ENCODE data around the gene NDUFB5.
"Not testable (repeated sequence)": the region's sequence is repeated elsewhere in the genome, so short reads cannot be mapped to it uniquely, and the experiment has no call there.

Gene NDUFB5

DNA sequence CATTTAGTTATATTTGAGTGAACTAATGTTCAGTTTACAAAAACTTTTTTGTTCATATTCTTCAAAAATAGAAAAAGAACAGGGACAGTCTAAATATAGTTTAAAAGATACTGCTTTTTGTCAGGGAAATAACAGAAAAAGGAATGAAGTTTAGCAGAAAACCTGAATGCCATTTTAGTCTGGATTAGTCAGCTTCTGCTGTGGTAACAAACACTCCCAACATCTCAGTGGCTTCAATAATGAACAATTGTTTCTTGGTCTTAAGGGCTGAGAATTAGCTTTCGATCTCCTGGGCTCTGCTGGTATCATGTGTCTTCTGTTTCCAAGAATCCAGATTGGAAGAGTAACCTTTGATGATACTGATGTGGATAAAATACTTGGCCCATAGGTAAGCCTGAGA, 35.9 kb downstream of the NDUFB5 start:
- FAIRE-seq, result no peak

DNA sequence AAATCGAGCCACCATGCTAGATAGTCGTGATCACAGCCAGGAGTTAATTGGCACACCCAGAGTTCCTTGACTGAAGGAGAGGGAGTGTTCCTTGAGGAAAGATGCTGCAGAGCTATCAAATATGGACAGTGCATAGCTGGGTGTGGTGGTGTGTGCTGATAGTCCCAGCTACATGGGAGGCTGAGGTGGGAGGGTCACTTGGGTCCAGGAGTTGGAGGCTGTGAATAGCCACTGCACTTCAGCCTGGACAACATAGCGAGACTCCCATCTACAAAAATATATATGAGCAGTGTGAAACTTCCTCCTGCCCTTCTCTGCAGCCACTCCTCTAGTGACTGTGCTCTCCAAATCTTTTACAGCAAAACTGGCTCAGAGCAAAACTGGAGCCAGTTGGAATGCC, 38.3 kb downstream of the NDUFB5 start:
- FAIRE-seq, result no peak

DNA sequence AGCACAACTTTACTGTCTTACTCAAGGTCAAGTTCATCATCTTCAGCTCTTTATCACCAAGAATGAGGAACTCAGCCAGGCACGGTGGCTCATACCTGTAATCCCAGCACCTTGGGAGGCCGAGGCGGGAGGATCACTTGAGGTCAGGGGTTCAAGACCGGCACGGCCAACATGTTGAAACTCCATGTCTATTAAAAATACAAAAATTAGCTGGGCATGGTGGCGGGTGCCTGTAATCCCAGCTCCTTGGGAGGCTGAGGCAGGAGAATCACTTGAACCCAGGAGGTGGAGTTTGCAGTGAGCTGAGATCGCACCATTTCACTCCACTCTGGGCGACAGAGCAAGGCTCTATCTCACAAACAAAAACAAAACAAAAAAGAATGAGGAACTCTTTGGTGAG, 39.2 kb downstream of the NDUFB5 start:
- FAIRE-seq, result not testable (repeated sequence)

DNA sequence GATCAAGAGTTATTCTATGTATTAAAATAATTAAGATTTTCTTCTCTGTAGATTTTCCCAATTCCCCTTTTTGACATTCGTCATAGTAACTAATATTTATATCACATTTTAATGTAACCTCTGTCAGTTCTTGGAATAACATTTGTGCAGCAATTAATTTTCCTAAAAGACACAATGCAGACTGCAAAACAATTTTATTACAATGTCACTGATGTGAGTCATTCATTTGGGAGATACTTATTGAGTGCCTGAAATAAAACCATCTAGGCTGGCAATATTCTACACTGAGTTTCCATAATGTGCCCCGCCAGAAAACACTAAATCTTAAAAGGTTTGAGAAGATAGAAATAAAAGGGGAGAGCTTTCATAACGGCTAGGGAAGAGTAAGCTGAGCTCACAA, 41.6 kb downstream of the NDUFB5 start:
- FAIRE-seq, result no peak

DNA sequence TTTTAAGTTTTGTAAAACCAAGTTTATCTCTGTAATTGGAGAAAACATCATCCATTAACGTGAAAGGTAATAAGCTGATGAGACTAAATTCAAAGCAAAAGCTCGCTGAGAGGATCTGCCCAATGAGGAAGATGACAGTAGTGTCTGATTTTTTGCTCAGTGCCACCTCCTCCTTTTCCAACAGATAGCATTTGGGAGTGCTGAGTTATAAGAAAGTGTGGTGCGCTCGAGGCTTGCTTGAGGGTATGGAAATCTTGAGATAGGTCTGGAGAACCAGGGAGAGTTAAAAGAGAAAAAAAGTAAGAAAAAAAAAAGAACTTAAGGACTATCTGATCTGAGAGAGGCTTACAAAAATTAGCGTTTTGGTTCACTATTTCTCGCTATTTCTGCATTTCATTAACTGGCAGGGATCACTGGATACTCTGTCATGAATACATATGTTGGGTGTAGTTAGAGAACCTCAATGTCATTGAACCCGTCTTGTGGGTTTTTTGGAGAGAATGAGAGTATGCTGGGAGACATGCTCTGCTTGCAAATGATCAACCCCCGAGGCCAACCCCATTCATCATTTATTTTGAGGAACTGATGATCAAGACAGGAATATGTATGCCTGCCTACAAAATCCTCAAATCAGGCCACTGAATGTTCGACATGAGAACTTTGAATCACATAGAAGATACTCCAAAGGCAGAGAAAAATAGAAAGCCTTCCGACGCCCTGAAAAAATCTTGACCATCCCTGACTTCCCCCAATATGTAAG, 47.3 kb downstream of the NDUFB5 start:
- no peak for FAIRE-seq

DNA sequence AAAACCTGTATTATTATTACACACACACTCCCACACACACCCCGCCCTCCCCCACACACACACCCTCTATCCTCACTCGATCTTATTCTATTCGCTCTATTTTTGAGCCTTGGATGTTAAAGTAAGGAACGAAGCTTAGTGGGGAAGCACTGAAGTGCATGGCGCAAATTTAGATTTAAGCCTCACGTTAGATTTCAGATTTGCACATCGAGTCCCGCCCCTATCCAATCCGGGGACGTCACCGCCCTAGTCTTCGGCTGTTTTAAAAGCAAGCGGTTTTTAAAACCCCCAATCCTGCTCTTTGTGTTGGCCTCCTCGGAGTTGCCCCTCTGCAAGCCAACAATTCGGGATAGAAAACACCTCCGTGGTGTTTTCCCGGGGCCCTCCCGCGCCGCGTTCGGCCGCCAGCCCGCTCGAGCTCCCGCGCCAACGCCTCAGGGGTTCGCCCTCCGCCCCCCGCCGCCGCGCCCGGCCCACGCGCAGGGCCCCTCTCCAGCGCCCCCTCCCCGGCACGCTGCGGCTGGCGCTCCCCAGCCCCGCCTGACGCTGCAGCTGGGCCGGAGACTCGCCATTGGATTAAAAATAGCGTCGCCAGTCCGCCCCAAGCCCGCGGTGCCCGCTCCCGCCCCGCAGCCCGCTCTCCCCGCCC, 48.0 kb downstream of the NDUFB5 start, which contains the start of gene USP13:
Gene USP13 (plus strand): TSS at position 594 of the 649 bp plus-strand sequence. CDS start 186 bp downstream, outside the sequence.
- FAIRE-seq, result no peak

DNA sequence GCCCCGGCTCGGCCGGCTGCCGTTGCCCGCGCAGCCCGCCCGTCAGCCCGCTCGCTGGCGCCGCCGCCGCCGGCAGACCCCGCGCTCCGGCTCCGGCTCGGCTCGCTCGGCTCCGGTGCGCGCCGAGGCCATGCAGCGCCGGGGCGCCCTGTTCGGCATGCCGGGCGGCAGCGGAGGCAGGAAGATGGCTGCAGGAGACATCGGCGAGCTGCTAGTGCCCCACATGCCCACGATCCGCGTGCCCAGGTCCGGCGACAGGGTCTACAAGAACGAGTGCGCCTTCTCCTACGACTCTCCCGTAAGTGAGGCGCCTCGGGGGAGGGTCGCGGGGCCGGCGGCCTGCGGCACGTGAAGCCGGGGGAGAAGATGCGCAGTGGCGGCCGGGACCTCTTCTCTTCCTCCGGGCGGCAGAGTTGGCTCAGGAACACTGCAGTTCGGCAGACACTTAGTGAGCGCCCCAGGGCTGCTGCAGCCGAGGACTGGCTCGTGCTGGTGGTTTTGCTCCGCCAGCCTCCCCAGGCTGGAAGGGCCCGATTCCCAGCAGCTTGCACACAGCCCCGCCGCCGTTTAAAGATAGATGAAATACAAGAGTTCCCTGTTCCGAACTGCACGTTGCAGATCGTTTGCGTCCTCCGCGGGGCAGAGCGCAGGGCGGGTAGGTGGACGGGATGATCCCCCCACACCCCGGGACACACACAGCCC, 48.7 kb downstream of the NDUFB5 start:
- no peak for FAIRE-seq

DNA sequence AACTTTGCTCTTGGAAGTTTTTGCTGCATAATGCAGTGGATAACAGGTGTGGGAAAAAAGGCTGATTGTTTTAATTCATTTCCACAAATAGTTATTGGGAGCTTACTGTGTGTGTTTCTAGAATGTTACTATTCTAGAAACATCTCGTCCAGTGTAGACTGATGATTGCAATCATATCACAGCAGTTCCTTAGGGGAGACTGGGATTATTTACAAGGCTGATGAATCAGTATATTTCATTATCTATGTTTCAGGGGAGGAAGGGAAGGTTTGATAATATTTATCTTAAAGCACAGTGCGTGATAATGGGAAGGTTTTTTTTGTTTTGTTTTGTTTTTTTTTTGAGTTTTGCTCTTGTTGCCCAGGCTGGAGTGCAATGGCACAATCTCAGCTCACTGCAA, 50.6 kb downstream of the NDUFB5 start:
- no peak for FAIRE-seq

DNA sequence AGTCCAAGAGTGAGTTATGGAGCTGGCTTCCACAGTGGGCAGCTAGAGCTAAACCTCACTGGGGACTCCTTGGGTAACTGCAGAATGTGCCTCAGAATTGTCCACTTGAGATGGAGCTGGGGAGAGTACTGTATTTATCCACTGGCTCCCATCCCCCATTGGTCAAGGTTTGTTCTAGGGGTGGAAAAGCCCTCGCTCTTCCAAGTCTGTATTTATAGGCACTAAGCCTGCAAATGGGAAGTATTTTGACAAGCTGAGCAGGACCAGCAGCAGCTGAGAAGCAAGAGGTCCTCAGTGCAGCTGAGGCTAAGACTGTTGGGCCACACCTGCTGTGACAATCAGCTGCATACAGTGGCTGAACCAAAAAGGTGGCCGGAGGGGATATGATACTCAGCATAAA, 54.0 kb downstream of the NDUFB5 start:
- FAIRE-seq, result no peak

DNA sequence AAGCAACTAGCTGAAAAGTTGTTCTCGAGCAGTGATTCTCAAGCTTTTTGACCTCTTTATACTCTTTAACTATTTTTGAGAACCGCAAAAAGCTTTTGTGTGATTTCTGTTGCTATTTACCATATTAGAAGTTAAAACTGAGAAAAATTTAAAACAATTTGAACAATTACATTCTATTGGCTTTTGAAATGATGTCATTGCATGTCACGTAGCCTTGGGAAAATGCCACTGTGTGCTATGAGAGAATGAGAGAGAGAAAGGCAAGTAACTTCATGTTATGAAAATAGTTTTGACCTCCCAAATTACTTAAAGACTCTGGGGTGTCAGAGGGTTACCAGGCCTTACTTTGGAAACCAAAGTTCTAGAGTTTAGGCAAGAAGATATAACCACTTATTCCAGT, 56.3 kb downstream of the NDUFB5 start:
- FAIRE-seq, result no peak

DNA sequence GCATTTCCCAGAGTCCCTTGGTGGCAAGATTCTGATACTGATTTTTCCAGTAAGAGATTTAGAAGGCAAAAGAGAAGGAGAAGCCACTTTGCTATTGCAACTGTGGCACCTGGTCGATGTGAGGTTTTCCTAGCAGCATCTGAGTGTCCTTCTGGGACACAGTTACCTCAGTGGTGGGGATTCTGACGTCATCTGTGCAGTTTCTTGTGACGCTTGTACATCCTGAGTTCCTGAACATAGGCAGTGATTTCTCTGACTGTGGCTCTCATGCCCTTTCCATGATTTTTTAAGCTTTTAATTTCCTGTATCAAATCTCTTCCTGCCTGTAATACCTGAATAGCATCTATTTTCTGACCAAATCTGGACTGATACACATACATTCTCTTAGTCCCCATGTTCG, 57.2 kb downstream of the NDUFB5 start:
- no peak for FAIRE-seq

DNA sequence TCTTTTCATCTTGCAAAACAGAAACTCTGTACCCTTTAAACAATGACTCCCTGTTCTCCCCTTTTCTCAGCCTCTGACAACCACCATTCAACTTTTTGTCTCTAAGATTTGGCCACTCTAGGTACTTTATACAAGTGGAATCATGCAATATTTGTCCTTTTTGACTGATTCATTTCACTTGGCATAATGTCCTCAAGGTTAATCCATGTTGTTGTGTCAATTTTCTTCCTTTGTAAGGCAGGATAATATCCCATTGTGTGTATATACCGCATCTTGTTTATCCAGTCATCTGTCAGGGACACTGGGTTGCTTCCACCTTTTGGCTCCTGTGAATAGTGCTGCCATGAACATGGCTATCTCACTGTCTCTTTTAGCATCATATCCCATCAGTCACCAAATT, 58.5 kb downstream of the NDUFB5 start:
- no peak for FAIRE-seq

DNA sequence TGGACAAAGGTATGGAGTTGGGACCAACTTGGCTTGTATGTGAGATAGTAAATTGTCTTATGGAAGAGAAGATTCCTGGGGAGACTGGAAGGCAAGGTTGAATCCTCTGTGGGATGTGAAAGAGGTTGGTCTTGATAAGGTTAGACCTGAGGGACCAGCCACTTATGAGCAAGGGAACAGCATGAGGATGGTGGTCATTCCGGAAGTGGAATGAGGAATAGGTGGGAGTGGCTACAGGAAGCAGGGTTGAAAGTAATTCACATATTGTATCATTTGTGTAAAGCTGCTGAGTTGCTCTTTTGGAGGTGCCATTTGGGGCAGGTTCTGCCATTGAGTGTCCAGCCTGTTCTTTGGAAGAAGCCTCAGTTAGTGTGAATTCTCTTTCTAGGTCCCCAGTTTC, 61.4 kb downstream of the NDUFB5 start:
- FAIRE-seq, result no peak

DNA sequence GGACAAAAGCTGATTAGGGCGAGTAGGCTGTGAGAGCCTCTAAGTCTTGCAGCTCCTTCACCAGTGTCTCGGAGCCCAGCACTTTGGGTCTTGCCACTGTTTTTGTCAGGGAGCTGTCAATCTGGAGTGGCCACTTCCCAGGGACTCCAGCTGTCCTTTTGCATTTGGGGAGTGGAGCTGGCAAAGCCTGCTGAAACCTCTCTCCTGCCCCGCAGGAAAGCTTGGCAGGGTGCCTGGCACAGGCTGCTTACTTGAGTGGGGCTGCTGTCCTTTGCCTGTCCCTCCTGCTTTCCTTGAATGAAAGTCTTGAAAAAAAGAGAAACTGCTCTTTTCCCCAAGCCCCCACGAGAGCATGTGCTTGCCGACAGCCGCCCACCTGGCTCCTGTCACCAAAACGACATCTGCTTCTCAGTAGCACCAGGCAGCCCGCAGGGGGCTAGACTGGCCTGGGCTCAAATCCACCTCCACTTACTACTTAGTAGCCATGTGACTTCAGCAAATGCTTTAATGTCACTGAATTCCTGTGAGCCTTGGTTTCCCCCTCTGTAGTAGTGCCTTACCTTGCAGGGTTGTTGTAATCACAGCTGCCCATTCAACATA, 61.9 kb downstream of the NDUFB5 start:
- FAIRE-seq, result no peak

DNA sequence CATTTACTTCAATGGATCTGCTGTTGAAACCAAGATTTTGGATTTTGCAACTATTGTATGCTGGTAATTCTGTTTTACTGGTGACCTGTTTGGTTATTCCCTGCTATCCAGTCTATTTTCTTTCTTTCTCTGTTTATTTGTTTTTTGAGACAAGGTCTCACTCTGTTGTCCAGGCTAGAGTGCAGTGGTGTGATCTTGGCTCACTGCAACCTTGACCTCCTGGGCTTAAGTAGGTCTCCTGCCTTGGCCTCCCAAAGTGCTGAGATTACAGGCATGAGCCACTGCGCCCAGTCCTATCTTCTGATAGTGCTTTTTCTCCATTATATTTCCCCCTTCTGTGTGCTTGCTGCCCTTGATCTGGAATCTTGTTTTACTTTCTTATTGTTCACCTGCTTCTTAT, 63.8 kb downstream of the NDUFB5 start:
- FAIRE-seq, result no peak

DNA sequence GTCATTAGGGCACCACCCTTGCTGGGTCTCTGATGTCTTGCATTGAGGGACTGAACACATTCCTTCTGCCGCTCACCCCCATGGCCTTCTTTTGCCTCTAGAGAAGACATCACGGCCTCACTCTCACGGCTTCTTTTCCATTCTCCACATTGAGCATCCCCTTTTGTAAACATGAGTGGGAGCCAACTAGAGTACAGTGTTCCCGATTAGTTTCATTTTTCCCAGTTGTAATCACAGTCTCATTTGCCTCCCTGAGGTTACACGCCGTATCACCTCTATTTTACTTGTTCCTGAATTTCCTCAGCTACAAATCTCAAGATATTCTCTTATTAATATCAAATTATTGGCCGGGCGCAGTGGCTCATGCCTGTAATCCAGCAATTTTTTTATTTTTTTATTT, 65.7 kb downstream of the NDUFB5 start:
- no peak for FAIRE-seq

DNA sequence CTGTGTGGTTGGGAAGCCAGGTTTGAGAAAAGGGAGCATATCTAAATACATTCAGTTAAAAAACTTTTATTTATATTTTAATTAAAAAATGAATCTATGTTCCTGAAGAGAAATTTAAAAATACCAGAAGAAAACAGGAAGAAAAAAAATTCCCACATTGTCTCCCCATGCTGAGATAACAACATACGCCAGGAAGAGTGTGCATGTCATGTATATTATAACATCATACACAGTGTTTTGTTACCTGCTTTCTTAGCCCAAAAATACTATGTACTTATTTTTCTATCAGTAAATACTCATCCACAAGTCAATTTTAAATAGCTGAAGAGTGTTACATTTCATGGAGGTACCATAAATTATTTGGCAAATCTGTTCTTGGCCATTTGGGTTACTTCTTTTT, 66.7 kb downstream of the NDUFB5 start:
- no peak for FAIRE-seq

DNA sequence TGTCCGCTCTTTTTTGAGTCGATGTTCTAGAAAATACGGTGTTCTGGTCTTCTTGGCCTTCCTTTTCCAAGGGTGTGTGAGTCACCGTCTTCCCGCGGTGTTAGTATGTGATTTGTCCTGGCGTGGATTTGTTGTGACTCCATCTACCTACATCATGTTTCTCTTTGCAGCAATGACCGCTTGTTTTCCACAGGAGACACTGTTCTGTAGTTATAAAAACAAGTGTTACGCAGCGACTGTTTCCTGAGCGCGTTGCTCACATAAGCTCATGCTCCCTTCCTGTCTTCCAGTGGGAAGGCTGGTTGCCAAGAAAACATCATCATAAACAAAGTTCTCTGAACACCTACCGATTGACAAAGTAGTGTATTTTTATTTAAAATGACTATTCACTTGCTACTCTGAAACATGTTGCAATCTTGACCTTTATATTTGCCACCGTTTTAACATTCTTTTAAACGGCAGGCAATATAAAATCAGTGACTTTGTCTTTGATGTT, 67.2 kb downstream of the NDUFB5 start:
- no peak for FAIRE-seq

DNA sequence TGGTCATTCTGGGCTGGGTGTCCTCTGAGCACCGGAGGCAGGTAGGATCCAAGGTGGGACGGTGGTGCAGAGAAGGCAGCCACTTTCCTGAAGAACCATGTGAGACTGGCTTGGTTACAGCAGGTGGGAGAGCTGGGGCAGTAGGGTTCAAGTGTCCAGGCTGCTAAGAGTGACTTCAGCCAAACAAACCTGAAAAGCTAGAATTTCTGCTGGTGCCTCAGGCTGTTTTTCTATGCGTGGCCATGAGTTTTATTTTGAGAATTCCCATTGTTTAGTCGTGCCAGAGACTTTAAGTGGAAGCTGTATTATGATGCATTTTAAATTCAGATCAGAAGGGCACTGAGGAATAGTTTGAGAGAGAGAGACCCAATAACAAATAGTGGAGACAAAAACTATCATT, 68.3 kb downstream of the NDUFB5 start:
- no peak for FAIRE-seq

DNA sequence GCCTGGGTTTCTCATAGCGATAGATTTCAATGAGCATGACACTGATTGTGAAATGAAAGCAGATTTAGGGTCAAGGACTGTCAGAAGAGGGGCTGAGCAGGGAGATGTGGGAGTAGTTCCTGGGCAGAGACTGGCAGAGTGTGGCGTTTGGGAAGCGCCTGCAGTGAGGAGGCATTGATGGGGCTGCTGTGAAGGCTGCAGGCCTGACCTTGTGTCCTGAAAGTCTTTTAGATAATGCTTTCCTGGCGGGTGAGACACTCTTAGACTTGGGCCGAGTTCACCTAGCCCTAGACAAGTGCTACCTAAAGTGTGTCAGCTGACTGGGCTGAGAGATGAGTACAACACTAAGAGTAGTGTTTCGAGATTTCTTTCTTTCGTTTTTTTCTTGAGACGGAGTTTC, 68.9 kb downstream of the NDUFB5 start:
- no peak for FAIRE-seq

DNA sequence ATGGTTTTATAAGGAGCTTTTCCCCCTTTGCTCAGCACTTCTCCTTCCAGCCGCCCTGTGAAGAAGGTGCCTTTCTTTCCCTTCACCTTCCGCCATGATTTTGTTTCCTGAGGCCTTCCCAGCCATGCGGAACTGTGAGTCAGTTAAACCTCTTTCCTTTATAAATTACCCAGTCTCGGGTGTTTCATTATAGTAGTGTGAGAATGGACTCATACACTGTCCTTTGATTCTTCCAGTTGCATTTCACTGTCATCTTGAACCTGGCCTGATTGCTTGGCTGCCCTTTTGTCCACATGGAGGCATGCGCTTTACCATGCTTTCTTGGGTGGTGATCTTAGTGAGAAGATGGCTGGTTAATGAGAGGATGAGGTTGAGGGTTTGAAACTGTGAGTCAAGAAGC, 71.5 kb downstream of the NDUFB5 start:
- no peak for FAIRE-seq
